Rectal smooth muscle tissue (tissue), 1 donor: ENCODE data around the gene CCDC154.
"Not testable (repeated sequence)": the region's sequence is repeated elsewhere in the genome, so short reads cannot be mapped to it uniquely, and the experiment has no call there.

Experiments
- H3K27ac ChIP-seq: one replicate; pipeline ENCODE4 v1.7.0; 2013; ENCODE audit warnings: low read depth, low read length, inconsistent platforms
- H3K27me3 ChIP-seq: one replicate; pipeline ENCODE4 v1.7.0; 2013; ENCODE audit warnings: low read length; ENCODE audit not compliant: control insufficient read depth, insufficient read depth
- H3K36me3 ChIP-seq: one replicate; pipeline ENCODE4 v1.7.0; 2013; ENCODE audit warnings: low read length; ENCODE audit not compliant: control insufficient read depth, insufficient read depth
- H3K4me1 ChIP-seq: one replicate; pipeline ENCODE4 v1.7.0; 2013; ENCODE audit warnings: low read length; ENCODE audit not compliant: control insufficient read depth, insufficient read depth
- H3K4me3 ChIP-seq: one replicate; pipeline ENCODE4 v1.7.0; 2013; ENCODE audit warnings: low read length
- H3K9ac ChIP-seq: one replicate; pipeline ENCODE4 v1.7.0; 2013; ENCODE audit warnings: low read length

Gene CCDC154

DNA sequence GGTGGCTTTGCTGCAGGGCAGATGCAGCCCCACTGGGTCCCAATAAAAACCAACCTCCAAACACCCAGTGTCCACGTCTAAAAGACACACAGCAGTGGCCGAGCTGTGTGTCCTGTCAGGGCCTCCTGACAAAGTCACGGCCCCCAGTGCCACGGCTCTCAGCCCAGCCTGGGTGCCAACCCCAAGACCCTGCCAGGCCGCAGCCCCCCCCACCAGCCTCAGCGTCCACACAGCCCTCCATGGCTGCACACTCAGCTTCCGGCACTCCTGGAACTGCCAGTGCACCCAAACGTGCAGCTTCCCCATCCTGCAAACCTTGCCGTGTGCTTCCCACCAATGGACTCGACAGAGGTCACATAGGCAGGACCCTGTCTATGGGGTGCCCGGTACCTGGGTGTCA is 3.6 kb upstream of the CCDC154 start:
- no peaks in the 10 kb centered on the region for H3K27me3 ChIP-seq
- H3K4me1 ChIP-seq, result no peaks in the 10 kb centered on the region
- no peak overlapping the region for H3K4me3 ChIP-seq
- peaks cover 20% of the 10 kb centered on the region for H3K36me3 ChIP-seq
- no peak overlapping the region for H3K9ac ChIP-seq
- H3K27ac ChIP-seq, result no peak overlapping the region

DNA sequence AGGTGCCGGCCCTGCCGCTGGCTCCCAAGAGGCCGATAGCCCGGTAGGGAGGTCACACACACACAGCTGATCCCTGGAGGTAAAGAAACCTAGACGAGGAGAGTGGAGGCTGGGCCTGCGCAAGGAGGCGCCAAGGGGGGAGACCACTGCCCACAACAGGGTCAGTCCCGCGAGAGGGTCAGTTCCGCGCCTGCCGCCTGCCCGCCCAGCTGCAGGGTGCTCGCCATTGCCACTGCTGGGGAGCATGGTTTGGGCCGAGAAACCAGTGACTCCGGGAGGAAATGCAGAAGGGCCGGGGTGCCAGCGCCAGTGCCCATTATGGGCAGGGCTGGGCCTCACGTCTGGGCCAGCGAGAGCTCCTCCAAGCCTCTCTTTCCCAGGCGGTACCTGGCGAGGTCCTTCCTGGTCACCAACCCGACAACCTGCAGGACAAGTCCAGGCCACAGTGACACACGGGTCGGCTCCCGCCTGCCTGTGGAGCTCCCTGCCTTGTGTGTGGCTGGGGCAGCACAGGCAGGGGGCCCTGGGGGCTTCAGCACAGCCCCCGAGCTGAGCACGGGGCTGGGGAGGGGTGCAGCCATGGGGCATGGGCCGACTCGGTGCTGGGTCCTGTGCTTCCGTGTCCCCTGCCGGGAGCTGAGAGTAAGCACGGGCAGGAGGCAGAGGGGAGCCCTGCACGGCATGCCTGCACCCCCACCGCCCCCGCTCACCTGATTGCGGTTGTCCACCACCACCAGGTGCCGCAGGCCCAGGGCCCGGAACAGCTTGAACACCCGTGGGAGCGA is 2.1 kb upstream of the CCDC154 start:
- H3K36me3 ChIP-seq, result peaks cover 16% of the 10 kb centered on the region

DNA sequence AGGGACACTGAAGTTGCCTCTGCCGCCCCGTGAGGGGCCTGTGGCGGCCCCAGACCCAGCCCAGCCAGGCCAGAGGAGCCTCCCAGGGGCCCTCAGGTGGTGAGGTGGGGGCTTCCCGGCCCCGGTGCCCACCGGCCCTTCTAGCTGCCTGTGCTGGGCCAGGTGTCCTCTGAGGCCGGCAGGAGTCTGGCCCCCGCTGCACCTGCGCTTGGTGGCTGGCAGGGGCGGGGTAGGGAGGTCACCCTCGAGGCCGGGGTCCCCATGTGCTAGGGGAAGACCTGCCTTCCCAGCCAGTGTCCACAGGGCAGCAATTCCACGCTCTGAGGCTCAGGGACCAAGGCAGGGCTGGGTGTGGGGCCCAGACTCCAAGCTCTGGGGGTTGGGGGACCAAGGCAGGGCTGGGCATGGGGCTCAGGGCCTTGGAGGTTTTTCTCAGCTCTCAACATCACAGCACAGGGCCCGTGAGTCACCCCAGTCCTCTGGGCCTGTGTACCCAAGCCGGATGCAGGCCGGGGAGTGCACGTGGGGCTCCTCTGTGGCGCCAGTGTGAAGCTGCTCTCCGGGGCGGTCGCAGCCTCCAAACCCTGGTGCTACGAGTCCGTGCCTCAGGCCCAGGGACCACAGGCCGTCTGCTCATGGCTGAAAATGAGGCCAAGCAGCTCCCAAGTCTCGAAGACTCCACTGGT is 1.3 kb upstream of the CCDC154 start:
- no peaks in the 10 kb centered on the region for H3K27me3 ChIP-seq
- H3K4me1 ChIP-seq, result no peaks in the 10 kb centered on the region
- no peak overlapping the region for H3K9ac ChIP-seq
- H3K36me3 ChIP-seq, result peaks cover 13% of the 10 kb centered on the region
- no peak overlapping the region for H3K4me3 ChIP-seq
- no peak overlapping the region for H3K27ac ChIP-seq

More for the DNA sequence above, 2.1 kb upstream of the CCDC154 start:
- Histone ChIP-seq H3K9ac (no peak overlapping the region), H3K27ac (no peak overlapping the region), H3K4me3 (no peak overlapping the region), H3K27me3 (no peaks in the 10 kb centered on the region), H3K4me1 (no peaks in the 10 kb centered on the region)

DNA sequence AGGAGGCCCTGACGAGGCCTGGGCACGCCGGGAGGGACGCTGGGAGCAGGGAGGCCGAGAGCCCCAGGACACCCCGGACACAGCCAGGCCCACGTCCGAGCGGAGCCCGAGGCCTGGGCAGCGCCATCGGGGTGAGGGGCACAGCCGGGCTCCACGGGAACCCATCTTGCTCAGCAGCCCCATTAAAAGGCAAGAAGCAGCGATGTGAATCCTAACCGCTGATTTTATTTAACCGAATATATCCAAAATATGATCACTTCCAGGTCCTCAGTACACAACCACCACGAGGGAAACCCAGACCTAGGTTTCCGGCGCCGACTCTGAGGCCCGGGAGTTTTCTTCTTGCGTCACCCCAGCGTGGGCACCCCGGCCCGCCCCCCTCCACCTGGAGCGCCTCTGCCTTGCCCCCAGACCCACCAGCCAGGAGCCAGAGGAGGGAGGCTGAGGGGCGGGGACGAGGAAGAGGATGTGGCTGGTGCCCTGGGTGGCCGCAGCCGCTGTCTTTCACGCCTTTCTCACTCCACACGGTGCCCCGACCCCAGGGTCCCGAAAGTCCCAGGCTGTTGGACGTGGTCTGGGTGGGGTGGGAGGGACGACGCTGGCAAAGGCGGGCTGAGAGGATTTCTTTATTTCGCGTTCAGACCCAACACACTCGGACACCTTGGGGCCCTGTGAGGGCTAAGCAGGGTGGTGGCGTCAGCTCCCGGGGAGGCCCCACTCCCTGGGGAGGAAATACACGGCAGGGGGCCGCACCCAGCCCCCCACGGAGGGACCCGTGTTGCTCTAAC is 568 bp upstream of the CCDC154 start:
- no peaks in the 10 kb centered on the region for H3K27me3 ChIP-seq
- H3K4me1 ChIP-seq, result no peaks in the 10 kb centered on the region
- H3K4me3 ChIP-seq, result no peak overlapping the region
- H3K9ac ChIP-seq, result no peak overlapping the region
- no peak overlapping the region for H3K27ac ChIP-seq
- peaks cover 13% of the 10 kb centered on the region for H3K36me3 ChIP-seq

DNA sequence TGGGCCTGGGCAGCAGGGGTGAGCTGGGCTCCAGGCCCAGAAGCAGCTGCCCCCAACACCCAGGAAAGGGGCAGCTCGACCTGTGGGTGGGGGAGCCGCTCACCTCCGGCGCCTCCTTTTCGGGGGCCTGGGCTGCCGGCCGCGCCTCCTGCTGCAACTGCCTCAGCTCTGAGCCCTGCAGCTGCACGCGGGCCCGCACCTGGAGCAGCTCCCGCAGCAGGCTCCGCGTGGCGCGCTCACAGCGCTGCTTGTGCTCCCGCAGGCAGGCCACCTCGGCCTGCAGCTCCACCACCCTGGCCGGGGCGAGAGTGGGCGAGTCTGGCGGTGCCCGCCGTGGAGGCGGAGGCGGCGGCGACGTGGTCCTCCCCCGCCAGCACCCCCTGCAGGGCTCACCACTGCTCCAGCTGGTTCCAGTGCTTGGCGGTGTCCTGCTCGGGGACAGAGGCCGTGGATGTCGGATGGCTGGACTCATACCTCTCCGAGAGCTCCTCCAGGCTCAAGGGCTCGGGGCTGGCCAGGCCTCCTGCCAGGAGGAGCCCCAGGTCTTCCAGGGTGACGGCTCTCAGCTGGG is 868 bp downstream of the CCDC154 start:
- H3K9ac ChIP-seq, result no peak overlapping the region
- H3K4me3 ChIP-seq, result no peak overlapping the region
- H3K27me3 ChIP-seq, result no peaks in the 10 kb centered on the region
- peaks cover 13% of the 10 kb centered on the region for H3K36me3 ChIP-seq
- no peaks in the 10 kb centered on the region for H3K4me1 ChIP-seq
- H3K27ac ChIP-seq, result no peak overlapping the region

DNA sequence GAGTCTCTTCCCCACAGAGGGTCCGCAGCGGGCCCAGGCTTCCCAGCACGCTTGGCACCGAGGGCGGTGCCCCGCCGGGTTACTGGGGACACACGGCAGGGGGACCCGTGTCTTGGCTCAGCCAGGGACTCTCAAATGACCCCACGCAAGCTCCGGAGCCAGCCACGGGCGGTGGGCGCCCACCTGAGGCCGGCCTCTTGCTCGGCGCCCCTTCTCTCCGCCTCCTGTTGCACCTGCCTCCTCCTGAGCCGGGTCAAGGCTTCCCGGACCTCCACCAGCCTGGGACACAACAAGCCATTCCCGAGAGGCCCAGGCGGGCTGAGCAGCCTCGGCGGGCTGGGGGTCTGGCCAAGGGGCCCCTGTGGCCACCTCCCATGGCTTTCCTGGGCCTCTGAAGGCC is 1.7 kb downstream of the CCDC154 start:
- Histone ChIP-seq H3K4me3 (no peak overlapping the region), H3K27ac (no peak overlapping the region), H3K36me3 (peaks cover 8% of the 10 kb centered on the region), H3K4me1 (no peaks in the 10 kb centered on the region), H3K27me3 (no peaks in the 10 kb centered on the region), H3K9ac (no peak overlapping the region)

DNA sequence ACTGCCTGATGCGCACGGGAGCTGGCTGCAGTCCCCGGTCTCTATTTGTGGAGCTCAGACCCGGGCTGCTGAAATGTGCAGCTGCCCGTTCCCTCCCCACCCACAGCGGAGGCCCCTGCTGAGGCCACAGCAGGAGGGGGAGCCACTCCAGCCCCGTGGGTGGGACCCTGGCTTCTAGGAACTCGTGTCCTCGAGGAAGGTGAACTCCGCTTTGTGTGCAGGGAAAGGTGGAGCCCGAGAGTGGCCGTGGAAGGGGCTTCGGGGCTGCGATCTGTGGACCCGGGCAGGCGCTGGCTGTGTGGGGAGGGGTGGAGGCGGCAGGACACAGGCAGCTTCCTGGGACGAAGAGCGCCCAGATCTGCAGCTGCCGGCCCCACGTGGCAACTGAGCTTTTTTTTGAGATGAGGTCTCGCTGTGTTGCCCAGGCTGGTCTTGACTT is 2.9 kb downstream of the CCDC154 start:
- no peaks in the 10 kb centered on the region for H3K4me1 ChIP-seq
- H3K36me3 ChIP-seq, result peaks cover 5% of the 10 kb centered on the region
- H3K4me3 ChIP-seq, result no peak overlapping the region
- H3K27ac ChIP-seq, result no peak overlapping the region
- H3K9ac ChIP-seq, result no peak overlapping the region
- no peaks in the 10 kb centered on the region for H3K27me3 ChIP-seq

DNA sequence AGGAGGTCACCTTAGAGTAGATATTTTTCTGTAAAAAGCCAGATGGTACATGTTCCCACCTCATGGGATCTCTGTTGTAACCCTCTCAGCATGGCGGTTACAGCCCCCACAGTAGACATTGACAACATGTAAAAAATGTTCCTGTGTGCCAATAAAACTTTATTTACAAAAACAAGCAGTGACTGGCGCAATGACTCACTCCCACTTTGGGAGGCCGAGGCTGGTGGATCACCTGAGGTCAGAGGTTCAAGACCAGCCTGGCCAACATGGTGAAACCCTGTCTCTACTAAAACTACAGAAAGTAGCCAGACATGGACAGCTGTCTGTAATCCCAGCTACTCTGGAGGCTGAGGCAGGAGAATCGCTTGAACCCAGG is 4.7 kb downstream of the CCDC154 start:
- not testable (repeated sequence) for H3K9ac ChIP-seq, H3K36me3 ChIP-seq, H3K4me3 ChIP-seq, H3K27ac ChIP-seq, H3K27me3 ChIP-seq, H3K4me1 ChIP-seq

DNA sequence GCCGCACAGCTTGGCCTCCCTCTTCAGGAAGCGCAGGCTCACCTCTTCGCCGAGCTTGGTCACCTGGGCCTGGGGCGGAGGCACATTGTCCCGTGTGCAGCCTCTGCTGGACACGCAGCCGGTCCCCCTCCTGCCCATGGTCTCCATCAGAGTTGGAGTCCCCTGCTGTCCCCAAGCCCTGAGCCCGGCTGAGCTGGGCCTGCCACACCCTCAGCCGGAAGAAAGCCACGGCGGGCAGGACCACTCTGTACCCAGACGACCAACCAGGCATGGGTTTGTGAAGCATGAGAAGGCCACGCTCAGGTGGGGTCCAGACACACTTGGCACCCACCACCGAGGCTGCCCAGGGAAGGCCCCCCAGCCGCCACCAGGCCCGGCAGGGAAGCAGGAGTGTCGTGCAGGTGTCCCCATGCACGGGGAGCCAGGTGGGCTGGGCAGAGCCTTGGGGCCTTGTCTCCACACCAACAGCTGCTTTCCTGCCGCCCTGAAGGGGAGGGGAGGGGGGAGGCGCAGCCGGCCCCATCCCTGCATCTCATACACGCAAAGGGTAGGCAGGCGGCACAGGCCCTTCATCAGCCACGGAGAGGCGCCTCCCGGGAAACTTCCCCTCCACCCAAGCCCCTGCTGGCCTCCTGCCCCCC is 5.2 kb downstream of the CCDC154 start:
- Histone ChIP-seq H3K27ac (no peak overlapping the region), H3K9ac (no peak overlapping the region), H3K27me3 (no peaks in the 10 kb centered on the region), H3K4me1 (no peaks in the 10 kb centered on the region), H3K36me3 (no peaks in the 10 kb centered on the region), H3K4me3 (no peak overlapping the region)

DNA sequence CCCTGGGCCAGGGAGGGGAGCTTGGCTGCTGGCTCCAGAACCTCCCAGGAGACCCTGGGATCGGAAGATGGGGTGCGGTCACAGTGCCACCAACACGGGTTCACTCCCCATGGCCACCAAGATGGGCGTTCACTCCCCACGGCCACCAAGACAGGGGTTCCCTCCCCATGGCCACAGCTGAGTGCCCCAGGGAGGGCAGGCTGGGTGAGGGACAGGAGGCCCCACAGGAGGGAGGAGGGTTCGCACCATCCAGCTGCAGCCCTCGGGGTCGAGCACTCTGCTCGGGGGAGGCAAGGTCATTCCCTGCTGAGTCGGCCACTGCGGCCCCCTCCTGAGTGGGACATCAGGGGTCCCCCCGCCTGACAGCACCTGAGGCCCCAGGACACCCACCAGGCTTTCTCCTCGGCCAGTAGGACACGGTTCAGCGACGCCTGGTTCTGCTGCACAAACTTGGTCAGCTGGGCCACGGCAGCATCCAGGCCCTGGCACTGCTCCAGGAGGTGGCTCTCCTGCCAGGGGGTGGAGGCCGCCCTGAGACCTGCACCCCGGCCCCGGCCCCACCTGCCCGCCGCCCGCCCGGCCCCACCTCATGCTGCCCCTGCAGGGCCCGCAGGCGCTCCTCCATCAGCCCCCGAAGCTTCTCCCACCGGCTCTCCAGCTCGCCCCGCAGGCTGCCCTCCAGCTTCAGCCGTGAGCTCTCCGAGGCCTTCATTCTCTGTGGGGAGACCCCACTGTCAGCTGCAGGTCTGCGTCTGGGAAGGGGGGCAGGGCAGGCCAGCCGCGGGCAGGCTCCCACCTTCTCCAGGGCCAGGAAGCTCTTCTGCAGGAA is 5.9 kb downstream of the CCDC154 start:
- H3K4me3 ChIP-seq, result no peak overlapping the region
- no peaks in the 10 kb centered on the region for H3K36me3 ChIP-seq
- H3K9ac ChIP-seq, result no peak overlapping the region
- no peaks in the 10 kb centered on the region for H3K4me1 ChIP-seq
- no peak overlapping the region for H3K27ac ChIP-seq
- H3K27me3 ChIP-seq, result no peaks in the 10 kb centered on the region

DNA sequence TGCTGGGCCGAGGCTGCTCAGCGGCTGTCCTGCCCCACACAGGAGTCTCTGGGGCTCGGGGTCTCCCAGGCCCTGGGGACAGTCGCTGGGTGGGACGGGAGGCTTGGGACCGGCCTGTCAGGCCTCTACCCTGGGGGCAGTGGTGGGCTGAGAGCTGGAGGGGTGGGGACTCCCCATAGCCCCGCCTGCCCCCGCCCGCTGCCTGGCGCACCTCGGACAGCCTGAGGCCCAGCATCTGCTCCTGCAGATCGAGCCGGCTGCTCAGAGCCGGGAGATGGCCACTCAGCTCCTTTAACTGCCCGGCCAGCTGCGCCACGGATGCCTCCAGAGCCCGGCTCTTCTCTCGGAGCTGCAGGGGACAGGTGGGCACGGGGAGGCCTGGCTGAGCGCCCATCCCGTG is 6.8 kb downstream of the CCDC154 start:
- Histone ChIP-seq H3K4me3 (no peak overlapping the region), H3K27me3 (no peaks in the 10 kb centered on the region), H3K27ac (no peak overlapping the region), H3K9ac (no peak overlapping the region), H3K36me3 (no peaks in the 10 kb centered on the region), H3K4me1 (no peaks in the 10 kb centered on the region)
